HuH-7.5 (cell line): ENCODE measurements around the gene CLEC16A.
"Not testable (repeated sequence)": the region's sequence is repeated elsewhere in the genome, so short reads cannot be mapped to it uniquely, and the experiment has no call there.

Experiments used
- DNase-seq: peaks from one replicate; pipeline ENCODE4 v3.0.0; 2011; ENCODE audit warnings: low spot score

CLEC16A gene

GRCh38 chr16:10941127-10941933 lies 3.0 kb upstream of the CLEC16A start:
- DNase-seq: peak; percentile 33

GRCh38 chr16:10941935-10942351 lies 2.4 kb upstream of the CLEC16A start:
- DNase-seq: not testable (repeated sequence)

GRCh38 chr16:10942352-10943063 lies 1.9 kb upstream of the CLEC16A start, which contains the start of gene DEXI:
Gene DEXI (minus strand): TSS chr16:10942468. CDS start chr16:10942005, 463 bp downstream.
- peak; percentile 98 for DNase-seq

- DNase-seq: no peak
Measured at GRCh38 chr16:10943064-10943353, 1.4 kb upstream of the CLEC16A start.

GRCh38 chr16:10945065-10945787 lies 862 bp downstream of the CLEC16A start:
- DNase-seq: no peak

- DNase-seq: no peak
Measured at GRCh38 chr16:10946308-10946707, 1.9 kb downstream of the CLEC16A start.

GRCh38 chr16:10947211-10947787 lies 2.9 kb downstream of the CLEC16A start:
- DNase-seq: no peak

DNA sequence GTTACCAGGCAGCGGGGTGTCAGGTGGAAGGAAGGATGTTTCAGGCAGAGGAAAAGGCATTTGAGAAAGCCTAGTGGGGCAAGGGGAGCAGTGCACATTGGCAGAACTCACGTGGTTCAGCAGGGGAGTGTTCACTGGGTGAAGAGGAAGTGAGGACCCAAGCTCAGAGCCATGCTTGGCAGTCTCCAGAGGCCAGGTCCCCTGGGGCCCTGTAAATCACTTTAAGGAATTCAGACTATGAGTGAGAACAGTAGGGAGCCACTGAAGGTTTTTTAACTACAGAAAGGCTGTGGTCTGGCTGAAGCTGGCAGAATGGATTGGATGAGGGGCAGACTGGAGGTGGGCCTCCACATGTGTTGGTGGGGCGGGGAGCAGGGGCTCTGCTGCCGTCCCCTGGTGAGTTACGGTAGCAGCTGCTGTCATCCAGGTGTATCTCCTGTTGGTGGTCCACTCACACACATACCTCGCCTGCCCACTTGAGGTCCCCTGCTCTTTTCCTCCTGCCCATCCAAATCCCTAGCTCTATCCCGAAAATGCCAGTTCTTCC lies 5.1 kb downstream of the CLEC16A start:
- no peak for DNase-seq

GRCh38 chr16:10950393-10950792 lies 6.0 kb downstream of the CLEC16A start:
- DNase-seq: no peak

DNA sequence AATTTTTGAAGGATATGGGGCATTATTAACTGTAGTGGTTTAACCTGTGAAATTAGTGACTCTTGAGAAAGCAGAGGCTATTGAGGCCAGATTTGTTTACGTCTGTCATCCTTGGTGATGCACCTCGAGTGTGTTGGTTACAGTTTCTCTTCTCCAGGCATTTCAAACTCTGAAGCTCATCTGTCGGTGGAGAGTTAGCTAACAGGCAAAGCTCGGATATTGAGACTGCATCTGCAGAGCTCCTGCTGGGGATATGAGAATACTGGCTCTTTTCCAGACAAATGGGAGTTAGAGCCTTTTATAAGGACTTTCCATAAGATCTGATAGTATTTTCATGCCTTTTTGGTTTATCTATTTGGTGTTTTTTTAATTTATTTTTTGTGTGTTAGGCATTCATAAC lies 6.7 kb downstream of the CLEC16A start:
- DNase-seq: no peak

DNA sequence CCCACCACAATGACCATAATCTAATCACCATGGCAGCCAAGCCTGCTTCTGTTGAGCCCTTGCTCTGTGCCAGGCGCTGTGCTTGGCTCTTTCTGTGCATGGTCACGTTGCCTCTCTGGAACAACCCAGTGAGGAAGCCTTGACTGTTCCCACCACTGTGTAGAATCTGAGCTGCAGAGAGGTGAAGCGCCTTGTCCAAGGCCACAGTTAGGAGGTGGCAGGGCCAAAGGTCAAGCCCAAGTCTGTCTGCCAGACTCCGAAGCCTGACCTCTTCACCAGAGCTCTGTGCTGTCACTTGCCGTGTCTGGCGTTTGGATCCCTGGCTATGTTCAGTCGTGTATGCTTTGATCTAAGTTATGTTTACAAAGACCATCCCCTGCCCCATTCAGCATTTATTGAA lies 10.5 kb downstream of the CLEC16A start:
- DNase-seq: no peak

GRCh38 chr16:10957771-10958482 lies 13.6 kb downstream of the CLEC16A start:
- no peak for DNase-seq

- no peak for DNase-seq
Measured at GRCh38 chr16:10959161-10959560, 14.8 kb downstream of the CLEC16A start.

DNA sequence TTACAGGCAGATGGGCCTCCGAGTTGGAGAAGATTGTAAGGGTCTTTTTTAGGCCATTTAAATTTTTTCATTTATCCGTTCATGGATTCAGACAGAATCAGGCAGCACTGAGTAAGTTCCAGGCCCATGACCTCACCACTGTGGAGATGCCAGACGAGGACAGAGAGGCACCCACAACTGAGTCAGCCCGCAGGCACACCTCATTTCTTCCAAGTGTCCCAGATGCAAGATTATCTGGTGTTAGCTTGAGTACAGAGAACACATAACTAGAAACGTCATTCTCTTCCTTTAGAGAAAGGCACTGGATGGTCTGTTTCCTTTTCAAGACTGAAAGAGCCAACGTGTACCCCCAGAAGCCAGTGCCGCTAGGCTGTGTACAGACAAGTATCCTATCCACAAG lies 16.9 kb downstream of the CLEC16A start:
- DNase-seq: no peak

GRCh38 chr16:10964039-10964890 lies 19.9 kb downstream of the CLEC16A start:
- peak; percentile 63 for DNase-seq

DNA sequence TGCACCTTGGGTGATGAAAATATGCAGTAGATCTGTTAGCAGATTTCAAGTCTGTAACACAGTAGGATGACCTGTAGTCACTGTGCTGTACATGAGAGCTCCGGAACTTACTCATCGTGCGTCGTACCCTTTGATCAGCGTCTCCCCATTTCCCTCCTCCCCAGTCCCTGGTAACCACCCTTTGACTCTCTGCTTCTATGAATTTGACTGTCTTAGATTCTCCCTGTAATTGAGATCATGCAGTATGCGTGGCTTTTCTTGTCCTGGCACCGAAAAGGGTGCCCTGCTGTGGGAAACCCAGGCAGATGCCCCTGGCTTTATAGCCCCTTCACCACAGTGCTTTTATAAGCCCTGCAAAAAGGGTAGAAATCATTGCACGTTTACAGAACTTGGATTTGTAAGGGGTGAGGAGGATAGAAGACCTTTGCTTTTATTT lies 20.5 kb downstream of the CLEC16A start:
- no peak for DNase-seq

DNA sequence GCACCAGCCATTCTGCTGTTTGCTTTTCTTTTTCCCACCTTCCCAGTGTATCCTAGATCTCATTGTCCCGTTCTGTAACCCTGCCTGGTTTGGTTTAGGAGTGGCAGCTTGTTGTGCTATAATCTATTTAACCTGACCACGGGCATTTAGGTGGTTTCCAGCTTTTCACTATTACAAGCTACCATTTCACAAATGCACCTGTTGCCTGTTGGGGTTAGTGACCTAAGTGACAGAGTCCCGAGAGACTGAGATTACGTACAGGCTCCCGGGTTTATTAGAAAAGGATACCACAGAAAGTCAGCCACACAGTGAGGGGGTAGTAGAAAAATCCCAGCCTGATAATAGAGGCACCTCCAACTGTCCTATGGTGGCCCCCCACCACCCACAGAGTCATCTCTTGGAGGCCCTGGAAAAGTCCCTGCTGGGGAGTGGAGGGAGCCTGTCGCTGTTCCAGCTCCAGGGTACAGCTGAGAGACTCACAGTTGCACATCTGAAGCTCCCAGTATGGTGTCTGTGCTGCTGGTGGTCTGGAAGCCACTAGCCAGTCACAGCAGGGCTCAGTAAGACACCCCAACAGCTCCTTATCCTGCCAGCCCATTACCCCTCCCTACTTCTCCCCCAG lies 21.2 kb downstream of the CLEC16A start:
- no peak for DNase-seq

DNA sequence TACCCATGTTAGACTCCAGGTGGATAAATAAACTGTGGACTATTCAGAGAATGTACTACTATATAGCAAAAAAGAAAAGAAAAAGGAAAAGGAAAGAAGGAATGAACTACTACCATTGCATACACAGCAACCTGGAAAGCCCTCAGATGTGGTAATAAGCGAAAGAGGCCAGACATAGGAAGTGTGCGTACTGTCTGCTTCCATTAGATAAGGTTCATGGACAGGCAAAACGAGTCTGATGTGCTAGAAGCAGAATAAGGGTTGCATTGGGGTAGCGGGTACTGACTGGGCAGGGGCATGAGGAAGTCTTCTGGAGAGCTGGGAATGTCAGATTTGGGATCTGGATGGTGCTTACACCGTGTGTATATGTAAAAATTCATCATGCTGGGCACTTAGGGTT lies 21.8 kb downstream of the CLEC16A start:
- DNase-seq: no peak

DNA sequence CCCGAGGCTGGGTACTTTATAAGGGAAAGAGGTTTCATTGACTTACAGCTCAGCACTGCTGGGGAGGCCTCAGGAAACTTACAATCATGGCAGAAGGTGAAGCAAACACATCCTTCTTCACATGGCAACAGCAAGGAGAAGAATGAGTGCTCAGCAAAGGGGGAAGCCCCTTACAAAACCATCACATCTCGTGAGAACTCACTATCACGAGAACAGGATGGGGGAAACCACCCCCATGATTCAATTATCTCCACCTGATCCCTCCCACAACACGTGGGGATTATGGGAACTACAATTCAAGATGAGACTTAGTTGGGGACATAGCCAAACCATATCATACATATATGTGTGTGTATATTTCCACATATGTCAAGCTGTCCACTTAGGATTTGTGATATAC lies 22.2 kb downstream of the CLEC16A start:
- not testable (repeated sequence) for DNase-seq

- no peak for DNase-seq
Measured at GRCh38 chr16:10967986-10968385, 23.6 kb downstream of the CLEC16A start.
